ENCODE data around the gene HIVEP3. TPM values are rescaled to one million over a fixed set of nuclear protein-coding genes. Genes with fewer than 3 reads are reported as not detected.

HIVEP3 gene
- total RNA-seq, 1 experiment from 2014 or later: not detected

- no peak for DNase-seq (ENCODE audit: low spot score)
- in situ Hi-C loops (cut with HindIII; ENCODE audit: low sequenced_read_pairs): no loop called here
Observed at GRCh38 chr1:41668054-41668660, 250.6 kb downstream of the HIVEP3 start.

GRCh38 chr1:41666981-41667631, 251.6 kb downstream of the HIVEP3 start:
- in situ Hi-C loops (cut with HindIII; ENCODE audit: low sequenced_read_pairs): no loop called here
- peak; percentile 44 for DNase-seq (ENCODE audit: low spot score)

- in situ Hi-C loops (cut with HindIII; ENCODE audit: low sequenced_read_pairs): no loop called here
Observed at GRCh38 chr1:41665962-41666917, 252.5 kb downstream of the HIVEP3 start.

GRCh38 chr1:41664861-41665640, 253.7 kb downstream of the HIVEP3 start:
- in situ Hi-C loops (cut with HindIII; ENCODE audit: low sequenced_read_pairs): no loop called here

More at GRCh38 chr1:41665962-41666917, 252.5 kb downstream of the HIVEP3 start:
- DNase-seq (ENCODE audit: low spot score): no peak

GRCh38 chr1:41663671-41664400, 254.9 kb downstream of the HIVEP3 start:
- in situ Hi-C loops (cut with HindIII; ENCODE audit: low sequenced_read_pairs): no loop called here
- no peak for DNase-seq (ENCODE audit: low spot score)

More at GRCh38 chr1:41664861-41665640, 253.7 kb downstream of the HIVEP3 start:
- DNase-seq (ENCODE audit: low spot score): peak; percentile 70

- DNase-seq (ENCODE audit: low spot score): peak; percentile 18
- in situ Hi-C loops (cut with HindIII; ENCODE audit: low sequenced_read_pairs): no loop called here
Observed at GRCh38 chr1:41662765-41663437, 255.8 kb downstream of the HIVEP3 start.

- peak; percentile 22 for DNase-seq (ENCODE audit: low spot score)
- in situ Hi-C loops (cut with HindIII; ENCODE audit: low sequenced_read_pairs): no loop called here
Observed at GRCh38 chr1:41662061-41662764, 256.5 kb downstream of the HIVEP3 start.

- in situ Hi-C loops (cut with HindIII; ENCODE audit: low sequenced_read_pairs): no loop called here
- DNase-seq (ENCODE audit: low spot score): peak; percentile 18
Observed at GRCh38 chr1:41661428-41662060, 257.2 kb downstream of the HIVEP3 start.

GRCh38 chr1:41660570-41661427, 257.9 kb downstream of the HIVEP3 start:
- in situ Hi-C loops (cut with HindIII; ENCODE audit: low sequenced_read_pairs): no loop called here

GRCh38 chr1:41659903-41660302, 258.8 kb downstream of the HIVEP3 start:
- in situ Hi-C loops (cut with HindIII; ENCODE audit: low sequenced_read_pairs): no loop called here
- DNase-seq (ENCODE audit: low spot score): no peak

More at GRCh38 chr1:41660570-41661427, 257.9 kb downstream of the HIVEP3 start:
- DNase-seq (ENCODE audit: low spot score): no peak

- in situ Hi-C loops (cut with HindIII; ENCODE audit: low sequenced_read_pairs): no loop called here
Observed at GRCh38 chr1:41659159-41659495, 259.6 kb downstream of the HIVEP3 start.

GRCh38 chr1:41658431-41659158, 260.1 kb downstream of the HIVEP3 start:
- DNase-seq (ENCODE audit: low spot score): no peak
- in situ Hi-C loops (cut with HindIII; ENCODE audit: low sequenced_read_pairs): no loop called here

More at GRCh38 chr1:41659159-41659495, 259.6 kb downstream of the HIVEP3 start:
- no peak for DNase-seq (ENCODE audit: low spot score)

GRCh38 chr1:41657679-41658295, 260.9 kb downstream of the HIVEP3 start:
- in situ Hi-C loops (cut with HindIII; ENCODE audit: low sequenced_read_pairs): no loop called here
- DNase-seq (ENCODE audit: low spot score): peak; percentile 79

- in situ Hi-C loops (cut with HindIII; ENCODE audit: low sequenced_read_pairs): no loop called here
- no peak for DNase-seq (ENCODE audit: low spot score)
Observed at GRCh38 chr1:41656825-41657500, 261.8 kb downstream of the HIVEP3 start.
